Fibroblast of mammary gland (primary cell): ENCODE measurements around the gene SORCS1.

Experiments used
- DNase-seq: peaks from one replicate; pipeline ENCODE4 v3.0.0-alpha.2; 2010; ENCODE audit warnings: low read depth
- H3K4me3 ChIP-seq: 2 replicates; pipeline ENCODE4 v1.5.1; 2011; ENCODE audit warnings: low read depth, mild to moderate bottlenecking, low read length, moderate library complexity; ENCODE audit not compliant: control insufficient read depth
- CTCF ChIP-seq: conservative IDR thresholded peaks from 2 replicates; pipeline ENCODE4 v1.5.1; 2011; ENCODE audit warnings: low read depth, low read length, inconsistent platforms; ENCODE audit not compliant: control insufficient read depth, insufficient read depth

SORCS1 gene

GRCh38 chr10:106857728-106858127 lies 306.8 kb downstream of the SORCS1 start:
- no peak for TF ChIP-seq CTCF
- DNase-seq: no peak
- no peak overlapping the region for H3K4me3 ChIP-seq

GRCh38 chr10:106857213-106857612 lies 307.3 kb downstream of the SORCS1 start:
- H3K4me3 ChIP-seq: no peak overlapping the region
- TF ChIP-seq CTCF: no peak
- DNase-seq: no peak

GRCh38 chr10:106836933-106837663 lies 327.4 kb downstream of the SORCS1 start:
- TF ChIP-seq CTCF: no peak
- DNase-seq: peak; percentile 32
- H3K4me3 ChIP-seq: no peak overlapping the region

GRCh38 chr10:106832846-106833245 lies 331.7 kb downstream of the SORCS1 start:
- DNase-seq: no peak
- TF ChIP-seq CTCF: no peak
- H3K4me3 ChIP-seq: no peak overlapping the region

- H3K4me3 ChIP-seq: no peak overlapping the region
- TF ChIP-seq CTCF: no peak
- DNase-seq: no peak
Measured at GRCh38 chr10:106830471-106830870, 334.0 kb downstream of the SORCS1 start.

- H3K4me3 ChIP-seq: no peak overlapping the region
- DNase-seq: no peak
- no peak for TF ChIP-seq CTCF
Measured at GRCh38 chr10:106830006-106830405, 334.5 kb downstream of the SORCS1 start.
